Endometrial microvascular endothelial cells (primary cell): ENCODE measurements around the gene CPNE2. TPM values are rescaled to one million over a fixed set of nuclear protein-coding genes. Genes with fewer than 3 reads are reported as not detected.

Experiments
- in situ Hi-C: cut with HindIII; loops from 2 replicates; pipeline ENCODE4 v1.10.0; 2017; ENCODE audit warnings: low sequenced_read_pairs, low pct_unique_long_range_greater_than_20kb; ENCODE audit errors: inconsistent ontology term
- total RNA-seq: library from RNA; depleted of rRNA; stranded (reverse); fragments of >200 nt; gene quantifications from one replicate; pipeline ENCODE4 v1.2.3, GENCODE V29; 2015; ENCODE audit errors: inconsistent ontology term

CPNE2 gene
- total RNA-seq, 1 donor from 2014 or later = 87.9 TPM

GRCh38 chr16:57113664-57114063 lies 21.3 kb downstream of the CPNE2 start:
- in situ Hi-C loops = no loop called here

- in situ Hi-C loops = no loop called here
Observed at GRCh38 chr16:57115168-57115513, 22.8 kb downstream of the CPNE2 start.

- in situ Hi-C loops = no loop called here
Observed at GRCh38 chr16:57115514-57116182, 23.3 kb downstream of the CPNE2 start.

GRCh38 chr16:57118461-57119084 lies 26.2 kb downstream of the CPNE2 start:
- in situ Hi-C loops = no loop called here

- in situ Hi-C loops = no loop called here
Observed at GRCh38 chr16:57123216-57123973, 31.0 kb downstream of the CPNE2 start.

GRCh38 chr16:57123974-57124674 lies 31.7 kb downstream of the CPNE2 start:
- in situ Hi-C loops = no loop called here

GRCh38 chr16:57125376-57125775 lies 33.0 kb downstream of the CPNE2 start:
- in situ Hi-C loops = no loop called here

GRCh38 chr16:57125969-57126368 lies 33.6 kb downstream of the CPNE2 start:
- in situ Hi-C loops = no loop called here

- in situ Hi-C loops = no loop called here
Observed at GRCh38 chr16:57126411-57126810, 34.0 kb downstream of the CPNE2 start.

- in situ Hi-C loops = no loop called here
Observed at GRCh38 chr16:57127037-57127763, 34.8 kb downstream of the CPNE2 start.

- in situ Hi-C loops = no loop called here
Observed at GRCh38 chr16:57127836-57128235, 35.5 kb downstream of the CPNE2 start.

- in situ Hi-C loops = no loop called here
Observed at GRCh38 chr16:57128771-57129389, 36.5 kb downstream of the CPNE2 start.

- in situ Hi-C loops = no loop called here
Observed at GRCh38 chr16:57130950-57131321, 38.6 kb downstream of the CPNE2 start.

GRCh38 chr16:57131351-57131970 lies 39.1 kb downstream of the CPNE2 start:
- in situ Hi-C loops = no loop called here

GRCh38 chr16:57132470-57132869 lies 40.1 kb downstream of the CPNE2 start:
- in situ Hi-C loops = no loop called here

- in situ Hi-C loops = no loop called here
Observed at GRCh38 chr16:57133031-57133430, 40.6 kb downstream of the CPNE2 start.

- in situ Hi-C loops = no loop called here
Observed at GRCh38 chr16:57133886-57134285, 41.5 kb downstream of the CPNE2 start.

- in situ Hi-C loops = no loop called here
Observed at GRCh38 chr16:57134982-57135381, 42.6 kb downstream of the CPNE2 start.
